Thoracic aorta (tissue), 2 donors: ENCODE measurements around the gene LETMD1. TPM values are rescaled to one million over a fixed set of nuclear protein-coding genes. Genes with fewer than 3 reads are reported as not detected.

Experiments
- ATAC-seq: fragments of 150-250 bp; one replicate; pipeline ENCODE4 v1.8.0; 2017; ENCODE audit warnings: low read depth; ENCODE audit not compliant: insufficient number of reproducible peaks, low FRiP score
- DNase-seq: peaks from one replicate; pipeline ENCODE4 v3.0.0-alpha.2; 2020; ENCODE audit warnings: low spot score
- H3K27ac ChIP-seq, 2 donors: fragments of 200-600 bp; sonication (generic); 1 replicate in 1 of 2; 2 replicates in 1 of 2; pipeline ENCODE4 v1.5.1; 2016; ENCODE audit warnings: mild to moderate bottlenecking in 2 of 2, moderate library complexity in 2 of 2
- H3K27me3 ChIP-seq: fragments of 200-600 bp; sonication (generic); replicated peaks from 2 replicates; pipeline ENCODE4 v1.6.0; 2016; ENCODE audit warnings: mild to moderate bottlenecking; ENCODE audit not compliant: insufficient read depth
- H3K36me3 ChIP-seq: fragments of 200-600 bp; sonication (generic); one replicate; pipeline ENCODE4 v1.5.1; 2016
- H3K4me1 ChIP-seq, 2 donors: fragments of 200-600 bp; sonication (generic); 1 replicate in 1 of 2; 2 replicates in 1 of 2; pipeline versions ENCODE4 v1.5.1 to v1.6.0; 2016; ENCODE audit warnings: low read depth in 2 of 2, mild to moderate bottlenecking in 1 of 2; ENCODE audit not compliant: control insufficient read depth in 1 of 2
- H3K4me3 ChIP-seq: fragments of 200-600 bp; sonication (generic); 2 replicates; pipeline ENCODE4 v1.5.1; 2016; ENCODE audit warnings: mild to moderate bottlenecking
- H3K9me3 ChIP-seq: fragments of 200-600 bp; sonication (generic); 2 replicates; pipeline ENCODE4 v1.5.1; 2016
- total RNA-seq, 2 donors: library from RNA; depleted of rRNA; stranded (reverse); fragments of >200 nt; gene quantifications; one replicate each; pipeline versions ENCODE4 v1.1.0 to v1.2.3, GENCODE V29; 2016
- TF ChIP-seq, protein P1 (sequence below): fragments of 200-600 bp; sonication (generic); IDR thresholded peaks from one replicate; pipeline ENCODE4 v1.5.1; 2019; ENCODE audit warnings: antibody characterized with exemption

The LETMD1 gene
- total RNA-seq, 2 donors from 2014 or later, result 42.4 to 52.1 TPM

DNA sequence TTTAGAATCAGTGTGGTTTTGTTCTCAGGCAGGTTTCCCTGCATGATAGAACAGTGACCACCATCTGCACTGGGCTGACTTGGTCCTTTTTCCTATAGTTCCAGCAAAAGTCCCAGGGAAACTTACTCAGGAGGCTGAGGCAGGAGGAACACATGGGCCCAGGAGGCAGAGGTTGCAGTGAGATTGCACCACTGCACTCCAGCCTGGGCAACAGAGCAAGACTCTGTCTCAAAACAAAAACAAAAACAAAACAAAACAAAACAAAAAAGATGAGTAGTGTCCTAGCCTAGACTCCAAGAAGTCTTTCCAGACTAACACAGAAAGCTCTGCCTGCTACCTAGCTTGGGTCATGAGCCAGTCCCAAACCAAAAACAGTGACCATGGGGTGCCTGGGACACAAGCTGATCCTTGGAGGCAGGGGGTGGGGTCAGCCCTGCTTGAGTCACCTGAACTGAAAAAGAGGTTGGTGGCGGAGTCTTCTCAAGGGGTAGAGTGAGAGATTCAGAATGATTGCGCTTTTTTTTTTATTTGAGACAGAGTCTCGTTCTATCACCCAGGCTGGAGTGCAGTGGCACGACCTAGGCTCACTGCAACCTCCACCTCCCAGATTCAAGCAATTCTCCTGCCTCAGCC is 14.6 kb upstream of the LETMD1 start:
- ATAC-seq (no peak), DNase-seq (no peak)
- H3K4me1 ChIP-seq, result no peaks in the 10 kb centered on the region
- no peaks in the 10 kb centered on the region for H3K36me3 ChIP-seq
- no peak overlapping the region for H3K27ac ChIP-seq
- no peak overlapping the region for H3K4me3 ChIP-seq
- TF ChIP-seq, protein P1, sequence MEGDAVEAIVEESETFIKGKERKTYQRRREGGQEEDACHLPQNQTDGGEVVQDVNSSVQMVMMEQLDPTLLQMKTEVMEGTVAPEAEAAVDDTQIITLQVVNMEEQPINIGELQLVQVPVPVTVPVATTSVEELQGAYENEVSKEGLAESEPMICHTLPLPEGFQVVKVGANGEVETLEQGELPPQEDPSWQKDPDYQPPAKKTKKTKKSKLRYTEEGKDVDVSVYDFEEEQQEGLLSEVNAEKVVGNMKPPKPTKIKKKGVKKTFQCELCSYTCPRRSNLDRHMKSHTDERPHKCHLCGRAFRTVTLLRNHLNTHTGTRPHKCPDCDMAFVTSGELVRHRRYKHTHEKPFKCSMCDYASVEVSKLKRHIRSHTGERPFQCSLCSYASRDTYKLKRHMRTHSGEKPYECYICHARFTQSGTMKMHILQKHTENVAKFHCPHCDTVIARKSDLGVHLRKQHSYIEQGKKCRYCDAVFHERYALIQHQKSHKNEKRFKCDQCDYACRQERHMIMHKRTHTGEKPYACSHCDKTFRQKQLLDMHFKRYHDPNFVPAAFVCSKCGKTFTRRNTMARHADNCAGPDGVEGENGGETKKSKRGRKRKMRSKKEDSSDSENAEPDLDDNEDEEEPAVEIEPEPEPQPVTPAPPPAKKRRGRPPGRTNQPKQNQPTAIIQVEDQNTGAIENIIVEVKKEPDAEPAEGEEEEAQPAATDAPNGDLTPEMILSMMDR, result no peak
- no peaks in the 10 kb centered on the region for H3K9me3 ChIP-seq
- no peaks in the 10 kb centered on the region for H3K27me3 ChIP-seq

DNA sequence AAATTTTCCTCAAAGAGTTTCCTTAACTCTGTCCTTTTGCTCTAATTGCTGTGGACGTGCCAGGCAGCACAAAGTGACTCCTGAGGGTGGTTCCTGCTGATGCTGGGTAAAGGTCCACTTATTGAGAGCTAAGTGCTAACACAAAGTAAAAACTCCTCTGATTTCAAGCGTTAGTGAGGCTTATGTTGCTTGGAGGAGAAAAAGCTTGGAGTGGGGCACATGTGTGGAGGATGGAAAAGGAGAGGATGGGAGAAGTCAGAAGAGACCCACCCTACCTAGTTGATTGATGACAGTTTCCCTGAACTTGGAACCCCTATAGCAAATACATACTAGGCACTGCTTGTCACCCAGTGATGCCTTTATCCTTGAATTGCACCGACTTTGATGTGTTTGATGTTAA is 11.8 kb upstream of the LETMD1 start:
- H3K4me3 ChIP-seq, result no peak overlapping the region
- no peaks in the 10 kb centered on the region for H3K4me1 ChIP-seq
- TF ChIP-seq, protein P1, result no peak
- DNase-seq, result no peak
- H3K36me3 ChIP-seq, result no peaks in the 10 kb centered on the region
- no peaks in the 10 kb centered on the region for H3K9me3 ChIP-seq
- no peak overlapping the region for H3K27ac ChIP-seq
- no peaks in the 10 kb centered on the region for H3K27me3 ChIP-seq
- no peak for ATAC-seq

DNA sequence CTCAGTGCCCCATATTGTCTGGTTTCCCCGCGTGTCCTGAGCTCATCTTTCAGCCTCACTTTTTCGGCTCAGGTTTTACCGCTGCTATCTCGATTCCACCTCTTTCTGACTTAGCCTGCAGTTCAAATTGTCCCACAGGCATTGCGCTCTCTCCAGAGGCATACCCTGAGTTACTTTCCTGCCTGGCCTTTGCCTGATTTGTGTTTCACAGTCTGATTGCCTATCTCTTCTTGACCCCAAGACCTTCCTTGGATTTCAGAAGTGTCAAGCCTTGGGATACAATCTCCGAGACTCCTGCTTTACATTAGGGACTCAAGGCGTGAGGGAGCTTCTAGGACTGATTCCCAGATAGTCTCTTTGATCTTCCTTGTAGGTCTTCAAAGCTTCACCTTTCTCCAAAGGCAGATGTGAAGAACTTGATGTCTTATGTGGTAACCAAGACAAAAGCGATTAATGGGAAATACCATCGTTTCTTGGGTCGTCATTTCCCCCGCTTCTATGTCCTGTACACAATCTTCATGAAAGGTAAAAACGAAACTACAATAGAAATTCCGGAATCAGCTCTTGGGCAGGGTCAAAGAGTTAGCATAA is 629 bp downstream of the LETMD1 start:
- Histone ChIP-seq H3K36me3 (peaks cover 10% of the 10 kb centered on the region), H3K27me3 (no peaks in the 10 kb centered on the region), H3K4me3 (peak overlapping the region; percentile 77), H3K27ac (peak overlapping the region; percentile 81 to 90), H3K9me3 (no peaks in the 10 kb centered on the region), H3K4me1 (peaks cover 12 to 20% of the 10 kb centered on the region in 2 donors)
- TF ChIP-seq, protein P1, result no peak
- ATAC-seq, result no peak
- DNase-seq, result no peak

DNA sequence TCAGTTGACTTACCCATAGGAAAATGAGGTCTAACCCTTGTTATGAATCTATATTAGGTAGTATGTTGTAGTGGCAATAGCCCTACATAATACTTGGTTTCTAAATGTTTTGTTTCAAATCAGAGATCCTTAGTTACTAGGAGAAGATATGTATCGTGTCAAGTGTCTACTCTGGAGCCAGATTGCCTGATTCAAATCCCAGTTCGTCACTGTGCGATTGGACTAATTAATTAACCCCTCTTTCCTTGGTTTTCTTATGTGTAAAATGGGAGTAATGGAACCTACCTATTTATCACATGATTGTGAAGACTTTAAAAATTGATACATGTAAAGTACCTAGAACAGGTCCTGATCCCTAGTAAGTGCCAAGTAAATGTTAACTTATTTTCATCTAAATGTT is 1.4 kb downstream of the LETMD1 start:
- no peaks in the 10 kb centered on the region for H3K27me3 ChIP-seq
- TF ChIP-seq, protein P1, result no peak
- H3K27ac ChIP-seq, result no peak overlapping the region
- H3K4me1 ChIP-seq, result peaks cover 12 to 20% of the 10 kb centered on the region in 2 donors
- H3K4me3 ChIP-seq, result no peak overlapping the region
- H3K9me3 ChIP-seq, result no peaks in the 10 kb centered on the region
- peaks cover 13% of the 10 kb centered on the region for H3K36me3 ChIP-seq
- DNase-seq (no peak), ATAC-seq (no peak)

DNA sequence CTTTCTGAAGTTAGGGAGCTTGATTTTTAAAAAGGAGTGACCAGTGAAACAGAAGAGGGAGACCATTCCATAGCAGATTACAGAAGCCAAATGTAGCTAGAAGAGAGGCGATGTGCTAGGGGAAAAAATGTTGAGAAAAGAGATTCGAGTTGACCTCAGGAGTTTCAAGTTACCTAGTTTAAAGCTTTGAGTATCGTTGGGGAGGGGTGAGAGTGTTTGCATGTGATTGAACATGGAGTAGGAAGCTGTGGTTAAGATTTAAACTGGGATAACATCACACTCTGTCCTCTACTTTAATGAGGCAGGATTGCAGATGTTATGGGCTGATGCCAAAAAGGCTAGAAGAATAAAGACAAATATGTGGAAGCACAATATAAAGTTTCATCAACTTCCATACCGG is 3.7 kb downstream of the LETMD1 start:
- Histone ChIP-seq H3K27me3 (no peaks in the 10 kb centered on the region), H3K4me1 (peaks cover 12 to 19% of the 10 kb centered on the region in 2 donors), H3K9me3 (no peaks in the 10 kb centered on the region), H3K4me3 (no peak overlapping the region), H3K27ac (no peak overlapping the region), H3K36me3 (peaks cover 23% of the 10 kb centered on the region)
- DNase-seq (no peak), ATAC-seq (no peak)
- TF ChIP-seq, protein P1, result no peak
